ENCODE results near the gene FHIT. TPM values are rescaled to one million over a fixed set of nuclear protein-coding genes. Genes with fewer than 3 reads are reported as not detected.

The FHIT gene
- total RNA-seq, 1 donor: 2.2 TPM

DNA sequence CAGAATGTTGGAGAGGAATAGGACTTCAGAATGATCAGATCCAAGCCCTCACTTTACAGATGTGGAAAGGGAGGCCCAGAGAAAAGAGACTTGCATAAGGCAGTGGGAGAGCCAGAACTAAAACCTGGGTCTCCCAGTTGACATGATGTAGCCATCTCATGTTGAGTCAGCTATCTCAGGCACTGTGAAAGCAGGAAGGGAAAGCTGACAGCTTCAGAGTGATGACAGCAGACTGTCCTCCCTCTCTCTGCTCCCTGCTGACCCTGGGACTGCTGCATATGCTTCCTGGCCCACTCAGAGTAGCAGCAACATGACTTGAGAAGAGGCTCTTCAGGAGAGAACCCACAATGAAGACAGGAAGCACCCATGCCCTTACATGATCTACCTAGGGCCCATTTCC lies 14.7 kb downstream of the FHIT start:
- TF ChIP-seq, protein P1, sequence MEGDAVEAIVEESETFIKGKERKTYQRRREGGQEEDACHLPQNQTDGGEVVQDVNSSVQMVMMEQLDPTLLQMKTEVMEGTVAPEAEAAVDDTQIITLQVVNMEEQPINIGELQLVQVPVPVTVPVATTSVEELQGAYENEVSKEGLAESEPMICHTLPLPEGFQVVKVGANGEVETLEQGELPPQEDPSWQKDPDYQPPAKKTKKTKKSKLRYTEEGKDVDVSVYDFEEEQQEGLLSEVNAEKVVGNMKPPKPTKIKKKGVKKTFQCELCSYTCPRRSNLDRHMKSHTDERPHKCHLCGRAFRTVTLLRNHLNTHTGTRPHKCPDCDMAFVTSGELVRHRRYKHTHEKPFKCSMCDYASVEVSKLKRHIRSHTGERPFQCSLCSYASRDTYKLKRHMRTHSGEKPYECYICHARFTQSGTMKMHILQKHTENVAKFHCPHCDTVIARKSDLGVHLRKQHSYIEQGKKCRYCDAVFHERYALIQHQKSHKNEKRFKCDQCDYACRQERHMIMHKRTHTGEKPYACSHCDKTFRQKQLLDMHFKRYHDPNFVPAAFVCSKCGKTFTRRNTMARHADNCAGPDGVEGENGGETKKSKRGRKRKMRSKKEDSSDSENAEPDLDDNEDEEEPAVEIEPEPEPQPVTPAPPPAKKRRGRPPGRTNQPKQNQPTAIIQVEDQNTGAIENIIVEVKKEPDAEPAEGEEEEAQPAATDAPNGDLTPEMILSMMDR (IDR thresholded peaks at IDR 0.05; ENCODE audit: insufficient read depth, low read depth, low read length): no peak

DNA sequence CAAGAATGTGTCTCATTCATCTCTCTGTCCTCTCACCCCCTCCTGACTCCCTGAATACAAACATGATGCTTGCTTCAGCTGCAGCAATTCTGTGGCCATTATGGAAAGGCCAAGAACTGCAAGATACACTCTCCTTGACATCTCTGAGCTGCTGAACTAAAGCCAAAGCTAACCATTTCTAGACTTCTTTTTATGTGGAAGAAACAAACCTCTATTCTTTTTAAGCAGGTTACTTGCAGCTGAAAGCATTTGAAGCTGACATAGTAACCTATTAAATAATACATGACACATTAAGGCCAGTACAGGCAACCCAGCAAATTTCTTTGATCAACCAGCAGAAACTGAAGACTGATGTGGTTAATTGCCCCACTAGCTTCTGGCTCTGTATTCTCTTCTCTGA lies 17.5 kb downstream of the FHIT start:
- no peak overlapping the region for H3K4me3 ChIP-seq (ENCODE audit: low read depth, low read length)
- DNase-seq (ENCODE audit: low read depth): no peak
- TF ChIP-seq, protein P1 (IDR thresholded peaks at IDR 0.05; ENCODE audit: insufficient read depth, low read depth, low read length): no peak

More for the DNA sequence above, 14.7 kb downstream of the FHIT start:
- no peak for DNase-seq (ENCODE audit: low read depth)
- no peak overlapping the region for H3K4me3 ChIP-seq (ENCODE audit: low read depth, low read length)

DNA sequence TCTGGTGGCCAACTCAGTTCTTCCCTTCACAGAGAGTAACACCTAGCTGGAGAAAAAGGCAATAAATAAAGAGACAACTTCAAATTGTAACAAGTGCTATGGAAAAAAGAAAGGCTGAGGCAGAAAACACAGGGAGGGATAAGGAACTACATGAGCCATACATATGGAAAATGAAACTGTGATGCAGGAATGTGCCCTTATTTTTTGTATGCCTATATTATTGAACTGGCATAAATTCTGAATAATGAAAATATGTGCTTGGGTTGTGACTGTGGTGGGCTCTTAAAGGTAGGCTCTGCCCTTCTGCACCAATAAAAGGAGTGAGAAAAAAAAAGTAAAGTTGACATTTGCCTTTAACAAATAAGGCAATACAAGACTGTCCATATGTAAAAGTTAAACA lies 19.6 kb downstream of the FHIT start:
- TF ChIP-seq, protein P1 (IDR thresholded peaks at IDR 0.05; ENCODE audit: insufficient read depth, low read depth, low read length): no peak
- H3K4me3 ChIP-seq (ENCODE audit: low read depth, low read length): no peak overlapping the region
- no peak for DNase-seq (ENCODE audit: low read depth)

DNA sequence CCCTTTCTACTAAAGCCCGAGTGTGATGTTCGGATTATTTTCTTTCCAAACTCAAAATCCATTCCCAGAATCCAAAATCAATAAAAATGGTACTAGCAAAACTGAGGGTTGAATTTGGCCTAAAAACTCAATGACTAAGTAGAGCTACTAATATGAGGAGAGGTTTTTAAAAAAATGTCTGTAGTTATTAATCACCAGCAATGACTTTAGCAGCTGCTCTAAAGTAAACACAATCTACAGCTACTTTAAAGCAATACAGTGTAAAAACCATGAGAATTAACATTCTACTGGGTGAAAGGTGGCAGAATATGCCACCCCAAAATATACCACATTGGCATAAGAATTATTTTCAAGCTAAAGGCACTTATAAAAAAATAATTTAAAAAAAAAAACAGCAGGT lies 23.5 kb downstream of the FHIT start:
- TF ChIP-seq, protein P1 (IDR thresholded peaks at IDR 0.05; ENCODE audit: insufficient read depth, low read depth, low read length): no peak
- H3K4me3 ChIP-seq (ENCODE audit: low read depth, low read length): no peak overlapping the region
- DNase-seq (ENCODE audit: low read depth): no peak

DNA sequence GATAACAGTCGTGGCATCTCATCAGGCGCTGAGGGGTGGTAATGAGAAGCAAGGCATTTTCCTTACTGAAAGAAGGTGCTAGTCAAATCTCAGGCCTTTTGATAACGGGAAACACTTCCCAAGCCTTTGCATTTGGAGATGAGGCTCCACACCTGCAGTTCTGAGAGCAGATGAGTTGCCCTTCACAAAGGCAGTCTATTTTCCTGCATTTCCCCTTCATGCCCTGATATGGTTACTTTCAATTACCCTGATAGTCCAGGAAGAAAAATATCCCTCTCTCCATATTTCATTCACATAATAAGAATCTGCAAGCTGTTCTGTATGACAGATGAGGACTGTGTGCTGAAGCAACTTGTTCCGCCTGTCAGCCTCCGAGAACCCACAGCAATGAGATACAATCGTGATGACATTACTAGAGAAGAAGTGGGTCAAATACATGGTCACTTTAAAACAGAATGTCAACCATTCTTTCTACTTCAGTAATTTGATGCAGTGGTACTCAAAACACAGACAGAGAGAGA lies 25.0 kb downstream of the FHIT start:
- no peak for DNase-seq (ENCODE audit: low read depth)
- TF ChIP-seq, protein P1 (IDR thresholded peaks at IDR 0.05; ENCODE audit: insufficient read depth, low read depth, low read length): no peak
- H3K4me3 ChIP-seq (ENCODE audit: low read depth, low read length): no peak overlapping the region

DNA sequence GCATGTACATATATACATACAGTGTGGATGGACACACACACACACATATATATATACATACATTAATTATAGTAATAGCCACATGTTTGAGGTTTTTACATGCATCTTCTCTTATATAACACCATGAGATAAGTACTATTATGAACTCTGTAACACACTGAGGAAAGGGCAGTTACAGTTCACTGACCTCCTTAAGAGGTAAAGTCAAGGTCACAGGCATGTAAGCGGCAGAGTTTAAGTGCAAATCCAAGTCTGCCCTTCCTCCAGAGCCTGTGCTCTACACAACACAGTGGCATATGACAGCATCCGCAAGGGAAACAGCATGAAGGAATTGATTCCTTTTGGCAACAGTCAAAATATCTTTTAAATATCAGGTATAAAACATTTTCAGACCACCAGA lies 26.4 kb downstream of the FHIT start:
- TF ChIP-seq, protein P1 (IDR thresholded peaks at IDR 0.05; ENCODE audit: insufficient read depth, low read depth, low read length): no peak
- no peak for DNase-seq (ENCODE audit: low read depth)
- H3K4me3 ChIP-seq (ENCODE audit: low read depth, low read length): no peak overlapping the region

DNA sequence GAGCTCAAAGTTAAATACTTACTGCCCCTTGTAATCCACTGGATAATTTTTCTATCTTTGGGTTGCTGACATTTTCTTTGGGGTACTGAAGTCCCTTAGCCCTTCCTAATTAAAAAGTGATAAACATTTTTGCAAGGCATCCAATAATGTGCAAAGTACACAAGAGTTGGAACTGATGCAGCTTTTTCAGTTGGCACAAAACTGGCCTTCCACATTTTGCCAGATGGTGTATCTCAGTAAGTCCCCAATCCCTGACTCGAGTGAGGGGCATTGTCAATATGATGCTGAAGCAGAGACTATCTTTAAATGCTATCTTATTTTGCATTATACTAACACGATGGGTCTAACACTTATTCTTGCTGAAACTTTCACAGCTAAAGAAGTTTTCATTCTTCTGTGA lies 27.8 kb downstream of the FHIT start:
- TF ChIP-seq, protein P1 (IDR thresholded peaks at IDR 0.05; ENCODE audit: insufficient read depth, low read depth, low read length): no peak
- DNase-seq (ENCODE audit: low read depth): no peak
- H3K4me3 ChIP-seq (ENCODE audit: low read depth, low read length): no peak overlapping the region

Data from fibroblast of villous mesenchyme (primary cell).